Ramos (cell line): Measurements from ENCODE around the gene GULP1.

Experiments
- in situ Hi-C: fragments of 300-500 bp; cut with MboI; formaldehyde crosslinking; loops from one replicate; pipeline ENCODE4 v1.14.3; 2022; ENCODE audit warnings: low sequenced_read_pairs; ENCODE audit not compliant: unreplicated experiment

GULP1 gene

DNA sequence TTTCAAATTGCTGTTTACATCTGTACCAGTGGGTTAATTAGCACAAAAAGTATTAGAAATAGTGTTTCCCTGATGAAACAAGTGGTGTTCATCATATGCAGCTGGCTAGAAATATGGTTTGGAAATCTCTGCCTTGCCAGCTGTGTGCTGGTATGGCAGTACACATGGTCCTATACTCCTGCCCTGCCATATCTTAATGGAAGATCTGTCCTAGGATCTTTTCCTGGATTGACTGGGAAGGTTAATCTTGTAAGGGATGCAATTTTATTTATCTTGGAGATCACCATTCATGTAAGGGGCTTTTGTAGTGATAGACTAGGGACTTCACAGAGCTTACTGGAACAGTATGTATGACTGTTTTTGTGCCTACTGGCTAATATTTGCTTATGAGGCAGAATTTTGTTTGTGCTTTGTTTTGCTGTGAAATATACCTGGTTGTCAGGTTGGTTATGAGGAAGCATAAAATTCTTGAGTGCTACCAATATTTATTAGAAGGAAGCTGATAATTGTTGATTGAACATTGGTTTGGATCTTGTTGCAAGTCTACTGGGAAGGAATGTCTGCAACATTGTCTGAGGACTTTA lies 73.5 kb downstream of the GULP1 start:
- in situ Hi-C loops, result no loop called here

DNA sequence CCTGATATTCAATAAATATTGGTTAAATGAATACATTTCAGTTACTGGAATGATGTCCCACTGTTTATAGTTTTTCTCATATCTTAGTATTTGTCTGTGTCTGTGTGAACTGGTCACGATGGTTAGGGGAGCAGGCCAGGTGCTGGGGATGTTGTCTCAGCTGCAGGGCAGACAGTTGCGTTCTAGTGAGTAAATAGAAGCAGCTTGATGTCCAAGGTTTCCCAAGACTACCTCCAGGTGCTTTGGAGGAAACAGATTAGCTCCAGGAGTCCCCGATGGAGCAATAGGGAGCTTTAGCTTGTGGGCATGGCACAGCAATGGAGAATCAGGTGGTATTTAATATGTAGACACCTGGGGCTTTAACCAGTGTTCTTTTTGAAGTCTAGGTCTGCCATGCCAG lies 75.5 kb downstream of the GULP1 start:
- in situ Hi-C loops, result no loop called here

- in situ Hi-C loops, result no loop called here
Observed at GRCh38 chr2:188369365-188369764, 77.7 kb downstream of the GULP1 start.

GRCh38 chr2:188378371-188378950 lies 86.8 kb downstream of the GULP1 start:
- in situ Hi-C loops, result no loop called here

GRCh38 chr2:188379748-188380147 lies 88.1 kb downstream of the GULP1 start:
- in situ Hi-C loops, result no loop called here

DNA sequence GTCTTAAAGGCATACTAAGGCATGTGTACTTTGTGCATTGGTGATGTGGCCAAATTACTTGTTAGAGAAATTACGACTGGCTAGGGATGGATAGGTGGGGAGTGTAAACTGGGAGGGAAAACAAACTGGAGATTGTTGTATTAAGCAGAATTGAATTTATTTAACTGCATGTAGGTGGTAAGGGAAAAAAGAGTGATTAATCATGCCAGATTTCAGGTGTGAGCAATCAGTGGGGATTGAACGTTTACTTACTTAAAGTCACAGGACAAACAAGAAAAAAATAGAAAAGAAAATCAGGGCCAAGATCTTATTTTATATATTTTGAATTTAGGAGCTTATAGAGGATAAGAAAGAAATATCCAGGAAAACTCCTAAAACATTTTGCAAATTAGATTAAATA lies 88.6 kb downstream of the GULP1 start:
- in situ Hi-C loops, result no loop called here

- in situ Hi-C loops, result no loop called here
Observed at GRCh38 chr2:188381614-188382013, 89.9 kb downstream of the GULP1 start.

DNA sequence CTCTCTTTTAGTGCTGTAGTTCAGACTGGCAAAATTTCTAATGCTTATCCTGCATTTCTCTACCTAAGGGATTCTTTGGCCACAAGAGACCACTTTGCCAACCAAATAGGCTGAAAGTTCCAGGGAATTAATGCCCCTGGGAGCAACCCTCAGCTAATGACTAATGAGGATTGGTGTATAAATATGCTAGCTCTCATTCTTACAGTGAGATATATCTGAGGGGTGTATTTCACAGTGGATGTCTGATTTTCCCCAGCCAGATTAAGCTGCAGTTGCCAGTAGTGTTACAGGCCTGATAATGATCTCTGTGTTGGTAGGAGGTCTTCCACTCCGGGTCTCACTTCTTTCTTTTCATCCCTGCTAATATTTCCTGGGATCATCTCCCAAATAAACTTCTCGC lies 90.4 kb downstream of the GULP1 start:
- in situ Hi-C loops, result no loop called here

GRCh38 chr2:188383158-188383557 lies 91.5 kb downstream of the GULP1 start:
- in situ Hi-C loops, result no loop called here

DNA sequence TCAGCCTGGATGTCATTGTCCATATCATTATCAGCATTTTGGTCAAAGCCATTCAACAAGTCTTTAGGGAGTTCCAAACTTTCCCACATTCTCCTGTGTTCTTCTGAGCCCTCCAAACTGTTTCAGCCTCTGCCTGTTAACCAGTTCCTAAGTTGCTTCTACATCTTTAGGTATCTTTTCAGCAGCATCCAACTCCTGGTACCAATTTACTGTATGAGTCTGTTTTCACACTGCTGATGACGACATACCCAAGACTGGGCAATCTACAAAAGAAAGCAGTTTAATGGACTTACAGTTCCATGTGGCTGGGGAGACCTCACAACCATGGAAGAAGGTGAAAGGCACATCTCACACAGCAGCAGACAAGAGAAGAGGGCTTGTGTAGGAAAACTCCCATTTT lies 94.2 kb downstream of the GULP1 start:
- in situ Hi-C loops, result no loop called here

GRCh38 chr2:188388831-188389230 lies 97.2 kb downstream of the GULP1 start:
- in situ Hi-C loops, result no loop called here

DNA sequence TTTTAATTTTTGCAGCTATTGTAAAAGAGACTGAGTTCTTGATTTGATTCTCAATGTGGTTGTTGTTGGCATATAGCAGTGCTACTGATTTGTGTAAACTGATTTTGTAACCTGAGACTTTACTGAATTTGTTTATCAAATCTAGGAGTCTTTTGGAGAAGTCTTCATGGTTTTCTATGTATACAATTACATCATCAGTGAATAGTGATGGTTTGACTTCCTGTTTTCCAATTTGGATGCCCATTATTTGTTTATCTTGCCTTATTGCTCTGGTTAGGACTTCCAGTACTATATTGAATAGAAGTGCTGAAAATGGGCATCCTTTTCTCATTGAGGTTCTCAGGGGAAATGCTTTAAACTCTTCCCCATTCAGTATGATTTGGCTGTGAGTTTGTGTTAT lies 99.7 kb downstream of the GULP1 start:
- in situ Hi-C loops, result no loop called here

- in situ Hi-C loops, result no loop called here
Observed at GRCh38 chr2:188394931-188395472, 103.3 kb downstream of the GULP1 start.

DNA sequence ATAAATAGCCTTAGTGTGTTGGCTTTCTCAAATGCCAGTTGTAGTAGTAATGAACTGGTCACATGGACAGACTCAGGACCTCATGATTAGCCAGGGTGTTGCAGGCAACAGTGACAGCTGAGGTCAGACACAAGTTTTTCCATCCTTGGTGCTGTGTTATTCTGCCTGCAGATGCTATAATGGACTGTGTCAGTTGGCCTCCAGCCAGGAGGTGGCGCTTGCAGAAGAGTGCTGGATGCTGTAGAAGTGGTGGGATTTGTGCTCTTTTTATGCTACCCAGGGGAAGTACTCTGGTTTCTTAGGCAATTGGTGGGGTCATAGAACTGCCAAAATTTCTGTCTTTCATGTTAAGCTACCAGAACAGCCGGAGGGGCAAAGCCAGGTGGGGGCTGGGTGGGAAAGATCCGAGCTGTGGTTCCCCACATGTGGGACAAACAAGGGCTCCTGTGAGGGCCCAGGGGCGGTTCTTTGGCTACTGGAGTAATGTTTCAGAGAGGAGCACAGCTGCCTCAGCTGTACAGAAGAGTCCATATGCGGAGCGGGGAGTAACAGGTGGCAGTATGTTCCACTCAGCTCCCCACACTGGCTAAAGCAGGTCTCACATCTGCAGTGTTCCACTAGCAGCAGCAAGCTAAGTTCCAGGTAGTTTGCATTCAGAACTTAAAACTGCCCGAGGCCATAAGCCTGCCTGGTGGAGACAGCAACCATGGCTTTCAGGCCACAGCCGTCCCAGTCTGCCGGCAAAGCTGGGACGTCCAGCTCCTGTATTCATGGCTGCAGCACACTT lies 104.4 kb downstream of the GULP1 start:
- in situ Hi-C loops, result no loop called here

DNA sequence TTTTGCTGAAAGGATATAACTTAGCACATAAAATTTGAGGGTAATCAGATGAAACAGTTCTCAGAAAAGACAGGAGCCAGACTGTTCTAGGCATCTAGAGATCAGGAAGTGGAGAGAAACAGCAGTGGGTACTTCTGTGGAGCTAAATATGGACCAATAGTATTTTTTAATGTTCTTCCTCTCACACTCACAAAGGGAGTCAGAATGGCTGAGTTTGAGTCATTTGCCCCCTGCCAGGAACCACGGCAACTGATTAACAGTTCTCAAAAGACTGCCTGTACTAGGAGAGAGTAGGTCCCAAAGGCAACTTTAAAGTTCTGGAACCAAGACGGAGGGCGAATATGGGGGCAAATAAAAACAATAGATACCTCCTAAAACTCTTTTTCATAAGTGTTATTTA lies 107.5 kb downstream of the GULP1 start:
- in situ Hi-C loops, result no loop called here

DNA sequence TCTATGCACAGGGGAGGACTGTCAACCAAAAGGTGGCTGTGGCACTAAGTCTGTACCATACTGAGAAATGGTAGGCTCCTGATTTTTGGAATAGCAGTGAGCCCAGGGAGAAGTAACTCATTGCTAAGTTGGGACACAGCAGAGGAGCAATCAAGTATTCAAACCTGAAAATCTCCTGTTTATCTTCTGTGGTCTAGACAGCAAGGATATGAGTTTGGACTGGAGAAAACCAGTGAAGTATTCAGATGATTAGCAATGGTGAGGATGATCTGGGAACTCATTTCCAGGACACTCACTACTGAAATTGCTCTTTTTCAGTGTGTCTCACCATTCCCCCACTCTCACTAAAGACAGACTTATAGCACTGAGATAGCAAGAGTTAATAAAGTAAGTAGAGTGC lies 112.0 kb downstream of the GULP1 start:
- in situ Hi-C loops, result no loop called here

GRCh38 chr2:188404341-188405004 lies 112.8 kb downstream of the GULP1 start:
- in situ Hi-C loops, result no loop called here

GRCh38 chr2:188406414-188406813 lies 114.7 kb downstream of the GULP1 start:
- in situ Hi-C loops, result no loop called here

DNA sequence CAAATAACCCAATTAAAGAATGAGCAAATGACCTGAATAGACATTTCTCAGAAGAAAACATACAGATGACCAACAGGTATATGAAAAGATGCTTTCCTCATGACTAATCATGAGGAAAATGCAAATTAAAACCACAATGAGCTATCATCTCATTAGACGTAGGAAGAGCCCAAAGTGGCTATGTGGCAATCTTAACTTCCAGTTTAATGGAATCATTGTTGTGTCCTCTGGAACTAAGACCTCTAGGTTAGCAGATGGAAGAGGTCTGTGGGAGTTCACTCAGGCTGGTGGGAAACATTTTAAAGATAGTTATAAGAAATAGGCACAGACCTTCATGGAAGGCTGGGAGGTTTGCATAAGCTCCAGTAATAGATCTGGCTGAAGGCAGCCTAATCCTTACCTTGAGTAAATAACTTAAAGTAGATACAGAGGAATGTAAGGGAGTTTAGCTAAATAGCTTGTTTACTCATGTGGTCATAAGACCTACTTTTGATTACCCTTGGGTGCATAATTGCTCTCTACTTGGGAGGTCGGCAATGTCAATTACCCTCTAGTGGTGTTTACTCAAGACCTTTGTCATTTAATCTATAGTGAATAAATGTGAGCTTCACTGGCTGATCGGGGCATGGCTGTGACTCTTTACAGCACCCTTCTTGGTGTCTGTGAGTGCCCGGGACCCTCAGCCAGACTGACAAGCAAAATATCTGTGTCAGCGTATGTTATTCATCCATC lies 119.0 kb downstream of the GULP1 start:
- in situ Hi-C loops, result no loop called here

GRCh38 chr2:188412190-188412589 lies 120.5 kb downstream of the GULP1 start:
- in situ Hi-C loops, result no loop called here
